Pons (tissue), 1 donor: ENCODE data around the gene PRKCA.

Experiments used
- DNase-seq: peaks from one replicate; pipeline ENCODE4 v3.0.0-alpha.2; 2016; ENCODE audit warnings: low spot score

PRKCA gene

DNA sequence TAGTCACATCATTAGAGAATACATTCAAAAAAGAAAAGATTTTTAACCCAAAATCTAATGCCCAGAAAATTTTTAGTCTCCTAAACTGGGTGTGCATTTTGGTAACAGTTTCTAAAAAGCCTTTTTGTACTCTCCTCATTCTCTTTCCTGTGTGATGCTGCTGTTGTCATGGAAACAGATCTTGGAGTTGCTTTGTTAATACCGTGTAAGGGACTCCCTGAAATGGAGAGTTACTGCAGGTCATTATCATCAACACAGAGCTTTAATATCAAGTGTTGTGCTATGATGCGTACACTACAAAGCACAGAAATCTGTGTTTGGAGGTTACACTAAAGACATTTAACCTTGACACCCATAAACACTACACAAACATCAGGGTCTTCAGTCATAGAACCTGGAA, 216.3 kb downstream of the PRKCA start:
- peak; percentile 91 for DNase-seq

DNA sequence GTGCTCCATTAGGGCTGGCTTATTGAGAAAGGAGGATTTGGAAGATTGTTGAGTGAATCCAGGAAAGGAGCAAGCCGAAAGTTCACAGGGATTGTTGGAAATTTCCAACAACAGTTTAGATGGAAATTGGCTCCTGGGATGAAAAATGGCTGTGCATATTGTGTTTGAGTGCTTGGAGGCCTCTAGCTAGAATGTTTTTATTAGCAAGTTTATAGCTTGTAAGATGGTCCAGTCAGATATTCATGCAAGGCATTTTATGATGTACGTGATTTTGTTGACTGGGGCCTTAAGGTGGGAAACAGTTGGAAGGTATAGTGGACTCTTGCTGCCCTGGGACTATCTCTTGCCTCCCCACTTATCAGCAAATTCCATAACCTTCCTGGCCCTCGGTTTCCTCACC, 216.7 kb downstream of the PRKCA start:
- DNase-seq: no peak

DNA sequence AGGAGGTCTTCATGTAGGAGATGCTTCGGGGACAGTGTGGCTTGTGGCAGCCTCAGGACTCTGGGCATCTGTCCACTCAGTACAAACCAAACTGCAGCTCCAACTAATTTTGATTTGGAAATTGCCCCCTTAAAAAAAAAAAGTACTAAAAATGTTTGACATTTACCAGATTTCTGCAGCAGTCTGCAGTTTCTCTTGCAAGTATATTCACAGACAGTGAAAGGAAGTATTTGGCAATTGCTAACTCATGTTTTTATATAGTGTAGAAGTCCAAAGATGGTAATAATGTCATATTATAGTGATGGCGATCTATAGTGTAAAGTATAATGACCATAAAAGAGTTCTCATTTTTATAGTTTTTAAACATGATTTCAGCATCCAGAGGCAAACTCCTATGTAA, 218.6 kb downstream of the PRKCA start:
- no peak for DNase-seq

- DNase-seq: no peak
These were observed 220.3 kb downstream of the PRKCA start for GRCh38 chr17:66522591-66523272.

DNA sequence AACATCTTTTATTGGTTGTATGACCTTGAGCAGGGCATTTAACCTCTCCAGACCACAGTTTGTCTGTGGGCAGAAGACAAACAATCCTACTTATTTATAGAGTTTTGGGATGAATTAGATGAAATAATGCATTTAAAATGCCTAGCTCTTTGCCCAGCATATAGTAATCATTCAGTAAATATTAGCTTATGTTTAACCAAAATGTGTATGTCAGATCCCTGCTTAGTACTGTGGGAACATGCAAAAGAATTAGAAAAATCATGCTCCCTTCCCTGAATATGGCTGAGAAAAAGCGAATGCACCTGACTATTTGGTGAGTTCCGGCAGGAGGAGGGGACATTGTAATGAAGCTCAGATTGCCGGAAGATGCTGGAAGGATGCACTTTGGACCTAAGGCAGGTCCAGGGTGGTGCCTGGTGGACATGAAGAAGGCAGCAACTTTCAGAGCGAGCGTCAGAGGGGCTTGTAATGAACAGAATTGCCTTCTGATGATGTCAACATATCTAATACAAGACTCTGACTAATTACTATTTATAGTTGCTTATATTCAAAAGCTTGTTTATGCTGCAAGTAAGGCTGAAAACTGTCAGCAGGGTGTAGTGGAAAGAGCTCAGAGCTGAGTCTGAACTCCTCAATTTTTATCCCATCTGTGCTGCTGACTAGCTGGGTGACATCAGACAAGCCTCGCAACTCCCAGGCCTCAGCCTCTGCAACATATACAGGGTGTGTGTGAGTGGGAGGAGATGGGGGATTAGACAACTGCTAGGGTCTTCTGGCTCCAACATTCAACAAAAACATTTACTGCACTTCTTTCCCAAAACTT, 221.2 kb downstream of the PRKCA start:
- DNase-seq: peak; percentile 76

GRCh38 chr17:66524877-66525276, 222.5 kb downstream of the PRKCA start:
- no peak for DNase-seq

GRCh38 chr17:66525338-66525737, 222.9 kb downstream of the PRKCA start:
- DNase-seq: no peak

- peak; percentile 83 for DNase-seq
These were observed 224.4 kb downstream of the PRKCA start for GRCh38 chr17:66526827-66527226.

DNA sequence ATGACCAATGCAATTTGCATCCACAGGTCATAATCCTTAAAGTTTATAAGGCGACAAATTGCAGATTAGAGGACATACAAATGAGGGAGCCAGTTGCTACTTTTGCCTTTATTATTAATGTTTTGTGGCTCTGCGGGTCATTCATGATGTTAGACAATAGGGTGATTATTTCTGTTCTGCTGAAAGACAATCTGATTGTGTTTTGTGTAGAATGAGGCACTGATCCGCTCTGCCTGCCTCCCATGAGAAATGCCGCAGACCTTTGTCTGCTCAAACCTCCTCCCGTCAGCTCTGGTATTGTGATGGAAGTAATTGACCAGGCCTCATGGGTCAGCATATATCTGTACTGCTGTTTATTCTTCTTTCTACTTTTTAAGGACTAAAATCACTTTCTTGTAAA, 224.9 kb downstream of the PRKCA start:
- DNase-seq: peak; percentile 98

DNA sequence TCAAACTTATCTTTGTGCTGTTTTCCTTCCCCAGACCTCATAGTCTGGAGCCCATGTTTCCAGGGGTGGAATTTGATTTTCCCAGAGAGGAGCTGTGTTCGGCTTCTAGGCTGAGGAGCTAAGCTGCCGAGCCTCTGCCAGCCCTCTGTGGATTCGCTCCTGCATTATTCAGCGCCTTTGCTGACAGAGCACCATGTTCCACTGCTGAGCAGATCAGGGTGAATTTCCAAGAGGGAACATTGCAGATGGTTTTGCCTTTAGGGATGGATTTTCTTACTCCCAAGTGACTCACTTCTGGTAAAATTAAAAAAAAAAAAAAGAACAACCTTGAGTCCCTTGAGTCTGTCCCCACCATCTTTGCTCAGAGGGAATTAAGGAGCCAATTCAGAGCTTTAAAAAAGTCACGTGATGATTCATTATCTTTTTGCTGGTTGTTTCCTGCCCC, 229.5 kb downstream of the PRKCA start:
- no peak for DNase-seq

DNA sequence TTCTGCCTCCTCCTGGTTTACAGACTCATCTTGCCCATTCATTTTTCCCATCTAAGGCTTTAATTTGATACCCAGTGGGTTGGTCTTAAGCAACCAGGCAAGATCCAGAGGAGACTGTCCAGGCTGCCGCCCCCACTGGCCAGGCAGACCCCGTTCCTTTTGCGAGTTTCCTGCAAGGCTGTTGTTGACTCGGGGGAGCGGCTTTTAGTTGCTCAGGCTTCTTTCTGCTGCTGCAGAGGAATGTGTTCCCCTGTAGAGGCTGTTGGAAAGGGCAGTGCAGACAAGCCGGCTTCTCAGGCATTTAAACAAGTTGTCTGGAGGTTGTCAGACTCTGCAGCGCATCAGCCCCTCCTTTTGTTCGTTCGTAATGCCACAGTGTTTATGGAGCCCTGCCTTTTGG, 231.2 kb downstream of the PRKCA start:
- DNase-seq: no peak

DNA sequence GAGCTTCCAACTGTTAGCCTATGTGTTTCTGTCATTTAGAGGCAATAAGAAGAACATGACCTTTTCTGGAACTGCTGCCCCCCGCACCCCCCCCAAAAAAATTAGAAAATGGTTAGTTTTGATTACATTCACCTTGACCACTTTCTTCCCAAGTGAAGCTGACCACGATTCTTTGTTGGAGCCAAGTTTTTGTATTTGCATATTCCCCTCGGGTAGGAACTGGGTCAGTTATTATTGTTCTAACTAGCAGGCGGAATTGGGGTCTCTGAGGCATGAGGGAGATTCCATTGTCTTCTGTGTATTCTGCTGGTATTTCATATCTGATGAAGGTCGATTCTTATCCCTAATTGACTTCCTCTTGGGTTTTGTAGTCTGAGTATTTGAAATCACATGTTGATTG, 231.6 kb downstream of the PRKCA start:
- no peak for DNase-seq

GRCh38 chr17:66535611-66536010, 233.2 kb downstream of the PRKCA start:
- DNase-seq: no peak

DNA sequence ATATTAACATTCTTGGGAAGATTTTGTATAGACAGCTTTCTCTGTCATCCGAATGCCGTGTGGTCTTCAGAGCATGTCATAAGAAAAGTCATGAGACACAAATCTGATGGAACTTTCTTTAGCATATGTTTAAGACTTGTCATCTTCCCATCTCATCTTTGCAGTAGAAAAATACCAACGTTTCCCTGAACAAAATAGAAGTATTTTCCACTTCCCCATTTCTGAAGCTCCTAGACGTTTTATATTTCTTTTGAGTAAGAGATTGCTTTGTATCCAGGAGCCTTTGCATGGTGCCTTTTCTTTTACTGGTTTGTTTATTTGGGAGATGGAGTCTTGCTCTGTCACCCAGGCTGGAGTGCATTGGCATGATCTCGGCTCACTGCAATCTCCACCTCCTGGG, 235.1 kb downstream of the PRKCA start:
- DNase-seq: no peak

DNA sequence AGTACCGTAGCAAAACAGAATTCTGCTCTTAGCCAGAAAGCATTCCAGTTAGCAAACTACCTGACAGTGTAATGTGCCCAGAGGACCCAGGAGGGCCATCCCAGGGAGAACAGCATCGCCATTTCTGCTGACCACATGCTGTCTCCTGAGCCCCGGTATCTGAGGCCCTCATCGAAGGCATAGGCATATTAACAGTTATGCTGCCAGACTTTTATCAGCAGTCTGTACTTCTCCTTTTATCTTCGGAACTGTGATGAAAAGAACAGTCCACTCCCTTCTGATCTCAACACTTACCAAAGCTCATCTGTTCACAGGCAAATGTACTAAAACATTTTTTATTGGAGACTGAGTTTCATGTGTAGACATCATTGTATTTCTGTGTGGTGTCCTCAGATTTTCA, 236.4 kb downstream of the PRKCA start:
- DNase-seq: no peak

DNA sequence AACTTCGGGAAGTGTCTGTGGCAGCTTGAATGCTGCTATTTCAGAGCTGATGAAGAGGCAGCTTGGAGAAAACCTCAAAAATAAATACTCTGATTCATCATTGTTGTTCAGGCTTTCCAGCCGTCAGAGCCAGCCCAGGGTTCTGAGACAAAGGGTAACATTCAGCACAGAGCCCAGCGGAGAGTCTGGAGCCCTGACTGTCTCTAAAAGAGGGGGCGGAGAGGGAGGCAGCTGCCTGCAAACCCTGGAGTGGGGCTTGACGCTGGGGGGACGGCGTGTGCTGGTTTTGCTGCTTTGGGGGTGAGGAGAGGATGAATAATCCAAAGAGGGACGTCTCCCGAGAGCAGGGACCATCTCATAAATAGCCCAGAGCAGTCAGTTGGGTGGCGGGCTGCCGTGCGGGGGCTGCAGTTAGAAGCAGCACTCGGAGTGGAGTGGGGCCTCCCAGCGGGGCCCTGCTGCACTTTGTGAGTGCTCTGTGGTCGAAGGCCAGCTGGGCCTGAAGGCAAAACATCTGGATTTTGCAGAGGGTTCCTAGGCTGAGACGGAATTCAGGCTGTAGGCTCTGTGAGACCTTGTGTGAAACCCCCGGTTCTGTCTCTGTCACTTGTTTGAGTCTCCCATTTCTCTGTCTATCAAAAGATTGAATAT, 237.8 kb downstream of the PRKCA start:
- peak; percentile 98 for DNase-seq

DNA sequence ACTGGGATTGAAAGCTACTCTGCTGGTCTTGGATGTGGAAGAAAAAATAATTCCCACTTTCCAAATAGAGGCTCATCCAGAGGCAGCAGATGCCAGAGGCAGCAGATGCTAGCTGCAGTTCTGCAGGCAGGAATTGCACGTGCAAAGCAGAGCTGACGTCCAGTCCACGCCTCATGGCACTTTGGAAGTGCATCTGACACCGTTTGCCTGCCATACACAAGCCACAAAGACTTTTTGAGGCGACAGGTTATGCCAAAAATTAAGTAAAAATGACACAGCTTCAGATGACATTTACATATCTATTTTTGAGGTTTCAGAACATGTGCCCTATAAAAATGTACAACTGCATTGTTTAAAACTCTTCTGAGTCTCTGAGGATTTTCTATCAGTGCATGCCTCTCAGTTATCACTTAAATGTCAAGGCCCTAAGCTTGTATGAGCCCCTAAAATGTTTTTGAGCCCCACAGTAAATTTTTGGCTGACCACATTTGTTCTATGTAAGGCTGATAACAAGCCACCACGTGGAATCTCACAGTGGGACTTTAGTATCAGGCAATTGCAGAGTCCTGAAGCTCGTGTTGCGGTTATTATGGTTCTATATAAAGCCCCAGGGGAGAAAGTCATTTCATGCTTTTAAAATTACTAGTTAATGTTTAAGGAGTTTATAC, 239.2 kb downstream of the PRKCA start:
- DNase-seq: no peak

DNA sequence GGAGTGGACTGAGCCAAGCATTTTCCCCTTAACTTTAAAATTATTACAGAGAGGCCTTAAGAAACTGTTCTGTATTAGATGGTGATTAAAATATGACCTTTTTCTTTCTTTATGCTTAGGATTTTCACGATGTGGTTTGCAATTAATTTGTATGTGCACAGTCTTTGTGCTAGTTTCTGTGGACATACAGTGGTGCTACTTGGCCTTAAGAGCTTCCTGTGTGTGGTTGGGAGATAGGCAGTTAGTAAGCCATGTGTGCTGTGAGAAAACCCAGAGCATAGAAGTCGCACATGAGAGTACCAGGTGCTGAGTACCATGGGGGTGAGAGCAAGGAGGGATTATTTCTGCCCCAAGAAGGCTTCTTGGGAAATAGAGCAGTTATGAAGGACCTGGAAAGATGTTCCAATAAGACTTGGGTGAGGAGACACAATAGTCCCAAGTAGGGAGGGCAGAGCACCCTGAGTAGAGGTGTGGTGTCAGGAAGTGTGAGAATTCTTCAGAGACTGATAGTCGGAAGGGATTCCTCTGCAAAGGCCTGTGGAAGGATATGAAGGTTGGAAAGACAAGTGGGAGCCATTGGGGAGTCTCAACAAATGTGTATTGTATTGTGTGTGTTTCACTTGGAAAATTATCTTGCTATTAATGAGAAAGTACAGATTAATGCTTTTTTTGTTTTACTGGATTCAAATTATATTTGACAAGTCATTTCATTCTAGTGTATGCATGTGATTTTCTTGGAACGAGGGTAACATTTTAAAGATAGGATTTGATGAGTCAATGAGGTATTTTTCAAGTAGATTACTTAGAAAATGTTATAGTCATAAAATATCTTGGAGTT, 239.9 kb downstream of the PRKCA start:
- no peak for DNase-seq

DNA sequence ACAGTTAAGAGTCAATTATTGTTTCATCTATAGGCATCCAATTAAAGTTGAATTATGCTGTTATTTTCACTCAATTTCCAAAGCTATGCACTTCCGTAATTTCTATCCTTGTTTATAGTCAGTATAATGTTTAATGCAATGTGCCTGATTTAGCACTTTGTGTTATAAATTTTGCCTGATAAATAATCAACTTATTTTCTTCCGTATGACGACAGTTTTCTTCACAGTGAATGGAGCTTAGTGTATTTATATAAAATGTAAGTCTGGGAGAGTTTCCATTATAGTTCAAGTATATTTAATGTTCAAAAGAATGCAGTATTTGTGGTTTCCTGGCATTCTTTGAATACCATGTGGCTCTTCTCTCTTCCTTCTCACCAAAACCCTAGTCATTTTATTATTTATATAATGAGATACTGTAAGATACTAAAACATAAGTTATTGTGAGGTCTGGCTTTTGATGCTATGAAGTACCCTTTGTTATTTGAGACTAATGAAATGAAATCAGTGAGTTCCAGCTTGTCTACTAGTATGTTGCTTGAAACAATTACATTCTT, 240.6 kb downstream of the PRKCA start:
- DNase-seq: no peak

DNA sequence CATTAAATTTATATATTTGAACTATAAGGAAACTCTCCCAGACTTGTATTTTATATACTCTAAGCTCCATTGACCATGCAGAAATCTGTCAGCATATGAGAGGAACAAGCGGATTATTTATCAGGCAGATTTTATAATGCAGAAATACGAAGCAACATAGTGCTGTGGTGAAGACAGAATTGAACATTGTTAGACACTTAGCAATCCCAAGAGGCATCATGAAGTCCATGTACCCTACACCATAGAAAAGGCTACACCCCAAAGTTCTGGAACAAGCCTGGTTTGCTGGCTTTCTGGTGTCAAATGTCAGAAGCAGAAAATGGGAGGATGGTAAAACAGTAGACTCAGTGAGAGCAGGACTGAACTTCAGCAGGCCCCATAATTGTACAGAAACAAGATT, 241.1 kb downstream of the PRKCA start:
- DNase-seq: no peak

DNA sequence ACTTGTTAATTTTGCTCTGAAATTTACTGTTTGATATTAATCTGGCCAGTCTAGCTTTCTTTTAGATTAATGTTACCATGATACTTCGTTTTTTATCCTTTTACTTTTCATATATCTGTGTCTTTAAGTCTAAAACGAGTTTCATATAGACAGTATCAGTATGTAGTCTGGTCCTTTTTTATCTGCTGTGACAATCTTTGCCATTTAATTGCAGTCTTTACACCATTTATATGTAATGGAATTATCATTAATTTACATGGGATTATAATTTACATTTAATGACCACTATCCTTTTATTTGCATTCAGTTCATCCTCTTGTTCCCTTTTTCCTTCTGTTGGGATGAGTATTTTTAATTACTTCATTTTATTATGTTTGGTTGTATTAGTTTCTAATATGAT, 243.5 kb downstream of the PRKCA start:
- DNase-seq: no peak
